CD4-positive, alpha-beta T cell (primary cell): ENCODE results near the gene FKBP7. TPM values are rescaled to one million over a fixed set of nuclear protein-coding genes. Genes with fewer than 3 reads are reported as not detected.

Source experiments
- ATAC-seq: fragments of 200-7000 bp; cut with Tn5 transposase; one replicate; pipeline ENCODE4 v1.10.0; 2022; ENCODE audit warnings: mild to moderate bottlenecking; ENCODE audit not compliant: poor library complexity
- CTCF ChIA-PET: fragments of 350-600 bp; sonication (Branson Sonifier 250); formaldehyde crosslinking; loops from one replicate; lab custom pipeline; 2021; ENCODE audit warnings: antibody characterized with exemption, inconsistent platforms; lab: Charles Lee
- POLR2A ChIA-PET: fragments of 350-600 bp; sonication (Branson Sonifier 250); formaldehyde crosslinking; loops from one replicate; lab custom pipeline; 2021; ENCODE audit warnings: antibody characterized with exemption, inconsistent platforms; lab: Charles Lee
- DNase-seq, 14 experiments: peaks; one replicate each; pipeline ENCODE4 v3.0.0-alpha.2; 2013 to 2020; ENCODE audit warnings: mixed read lengths in 2 of 14
- H3K27ac ChIP-seq, 2 donors: one replicate each; pipeline versions ENCODE4 v1.5.1 to v1.7.0; 2013; ENCODE audit warnings: low read length in 2 of 2, low read depth in 1 of 2, mild to moderate bottlenecking in 1 of 2
- H3K27me3 ChIP-seq, 2 experiments: 1 replicate in 1 of 2; 2 replicates in 1 of 2; pipeline versions ENCODE4 v1.6.1 to v1.7.0; 2013; ENCODE audit warnings: low read length in 2 of 2, control low read depth in 1 of 2, mild to moderate bottlenecking in 1 of 2, moderate library complexity in 1 of 2; ENCODE audit not compliant: insufficient read depth in 2 of 2, control insufficient read depth in 1 of 2
- H3K36me3 ChIP-seq: one replicate; pipeline ENCODE4 v1.6.1; 2013; ENCODE audit warnings: low read length, control low read depth; ENCODE audit not compliant: insufficient read depth
- H3K4me1 ChIP-seq: one replicate; pipeline ENCODE4 v1.6.1; 2013; ENCODE audit warnings: low read length, control low read depth; ENCODE audit not compliant: insufficient read depth
- H3K4me3 ChIP-seq: one replicate; pipeline ENCODE4 v1.5.1; 2013; ENCODE audit warnings: mild to moderate bottlenecking, low read length, moderate library complexity
- H3K9me3 ChIP-seq, 2 experiments: 1 replicate in 1 of 2; 2 replicates in 1 of 2; pipeline versions ENCODE4 v1.6.1 to v1.7.0; 2013; ENCODE audit warnings: low read length in 2 of 2, mild to moderate bottlenecking in 2 of 2, control low read depth in 1 of 2, moderate library complexity in 1 of 2; ENCODE audit not compliant: control insufficient read depth in 1 of 2, insufficient read depth in 1 of 2
- H3K27ac Mint-ChIP-seq: one replicate; pipeline ENCODE4 v1.8.0; 2020; ENCODE audit warnings: mixed read lengths
- H3K27me3 Mint-ChIP-seq: one replicate; pipeline ENCODE4 v1.8.0; 2021; ENCODE audit warnings: mixed read lengths
- H3K36me3 Mint-ChIP-seq: one replicate; pipeline ENCODE4 v1.8.0; 2021; ENCODE audit warnings: low read depth, mixed read lengths
- H3K4me1 Mint-ChIP-seq: one replicate; pipeline ENCODE4 v1.8.0; 2021; ENCODE audit warnings: low read depth, mixed read lengths
- H3K4me3 Mint-ChIP-seq: one replicate; pipeline ENCODE4 v1.8.0; 2020; ENCODE audit warnings: mild to moderate bottlenecking, mixed read lengths
- H3K9me3 Mint-ChIP-seq: one replicate; pipeline ENCODE4 v1.8.0; 2020; ENCODE audit warnings: mixed read lengths
- CTCF ChIP-seq: fragments of 200-600 bp; IDR thresholded peaks from one replicate; pipeline ENCODE4 v1.8.0; 2022; ENCODE audit warnings: antibody characterized with exemption, mild to moderate bottlenecking
- intact Hi-C, 2 experiments: fragments of 100-400 bp; cut with DNase I in 1 of 2; cut with micrococcal nuclease in 1 of 2; formaldehyde crosslinking; loops; one replicate each; pipeline versions ENCODE4 v1.15.1 to v1.9.0; 2023 to 2025; cut with DNase I, micrococcal nuclease
- total RNA-seq, 174 experiments: library from RNA in 2 of 174; stranded (reverse) in 2 of 174; gene quantifications; one replicate each; pipeline ENCODE4 v1.2.3 and lab custom pipeline; 2021 to 2026

FKBP7 gene
- total RNA-seq, 2 experiments from 2014 or later: 0.25 to 0.55 TPM

- H3K27ac ChIP-seq: no peak overlapping the region
- H3K27me3 Mint-ChIP-seq: no peaks in the 10 kb centered on the region
- no peaks in the 10 kb centered on the region for H3K9me3 Mint-ChIP-seq
- H3K4me3 Mint-ChIP-seq: no peak overlapping the region
- peaks cover 4% of the 10 kb centered on the region for H3K4me1 Mint-ChIP-seq
- no peak overlapping the region for H3K27ac Mint-ChIP-seq
- DNase-seq: no peak
- CTCF ChIA-PET: interaction anchor here (1.3 kb wide), 1 partner anchor 14 kb away, joined by 3 read pairs; no protein-coding TSS in a partner anchor
- ATAC-seq: no peak
- POLR2A ChIA-PET: no interaction called here
- peaks cover 29% of the 10 kb centered on the region for H3K36me3 ChIP-seq
- TF ChIP-seq CTCF: no peak
- peaks cover 68% of the 10 kb centered on the region for H3K36me3 Mint-ChIP-seq
- no peaks in the 10 kb centered on the region for H3K27me3 ChIP-seq
- intact Hi-C loops: no loop called here
- H3K4me3 ChIP-seq: no peak overlapping the region
- H3K4me1 ChIP-seq: no peaks in the 10 kb centered on the region
- H3K9me3 ChIP-seq: no peaks in the 10 kb centered on the region
Measured at GRCh38 chr2:178508646-178509045, 30.2 kb upstream of the FKBP7 start.

GRCh38 chr2:178506949-178507348 is 28.5 kb upstream of the FKBP7 start:
- CTCF ChIA-PET: no interaction called here
- H3K27ac ChIP-seq: no peak overlapping the region
- Mint-ChIP-seq H3K4me3 (no peak overlapping the region), H3K9me3 (no peaks in the 10 kb centered on the region), H3K4me1 (no peaks in the 10 kb centered on the region), H3K27ac (no peak overlapping the region), H3K27me3 (no peaks in the 10 kb centered on the region), H3K36me3 (peaks cover 70% of the 10 kb centered on the region)
- H3K4me3 ChIP-seq: no peak overlapping the region
- TF ChIP-seq CTCF: no peak
- no peaks in the 10 kb centered on the region for H3K9me3 ChIP-seq
- ATAC-seq (no peak), DNase-seq (no peak)
- POLR2A ChIA-PET: no interaction called here
- no peaks in the 10 kb centered on the region for H3K4me1 ChIP-seq
- no peaks in the 10 kb centered on the region for H3K27me3 ChIP-seq
- intact Hi-C loops: no loop called here
- H3K36me3 ChIP-seq: peaks cover 42% of the 10 kb centered on the region

GRCh38 chr2:178506524-178506923 is 28.1 kb upstream of the FKBP7 start:
- H3K27ac ChIP-seq: no peak overlapping the region
- H3K36me3 ChIP-seq: peaks cover 46% of the 10 kb centered on the region
- no peaks in the 10 kb centered on the region for H3K9me3 ChIP-seq
- POLR2A ChIA-PET: interaction anchor here (0.8 kb wide), 1 partner anchor 14 kb away, joined by 3 read pairs; no protein-coding TSS in a partner anchor
- DNase-seq (no peak), ATAC-seq (no peak)
- Mint-ChIP-seq H3K4me3 (no peak overlapping the region), H3K4me1 (no peaks in the 10 kb centered on the region), H3K36me3 (peaks cover 70% of the 10 kb centered on the region), H3K27ac (no peak overlapping the region), H3K9me3 (no peaks in the 10 kb centered on the region), H3K27me3 (no peaks in the 10 kb centered on the region)
- H3K4me3 ChIP-seq: no peak overlapping the region
- intact Hi-C loops: no loop called here
- no peaks in the 10 kb centered on the region for H3K27me3 ChIP-seq
- CTCF ChIA-PET: no interaction called here
- H3K4me1 ChIP-seq: no peaks in the 10 kb centered on the region
- no peak for TF ChIP-seq CTCF
